ENCODE results near the gene MGAT4A.

Gene MGAT4A

DNA sequence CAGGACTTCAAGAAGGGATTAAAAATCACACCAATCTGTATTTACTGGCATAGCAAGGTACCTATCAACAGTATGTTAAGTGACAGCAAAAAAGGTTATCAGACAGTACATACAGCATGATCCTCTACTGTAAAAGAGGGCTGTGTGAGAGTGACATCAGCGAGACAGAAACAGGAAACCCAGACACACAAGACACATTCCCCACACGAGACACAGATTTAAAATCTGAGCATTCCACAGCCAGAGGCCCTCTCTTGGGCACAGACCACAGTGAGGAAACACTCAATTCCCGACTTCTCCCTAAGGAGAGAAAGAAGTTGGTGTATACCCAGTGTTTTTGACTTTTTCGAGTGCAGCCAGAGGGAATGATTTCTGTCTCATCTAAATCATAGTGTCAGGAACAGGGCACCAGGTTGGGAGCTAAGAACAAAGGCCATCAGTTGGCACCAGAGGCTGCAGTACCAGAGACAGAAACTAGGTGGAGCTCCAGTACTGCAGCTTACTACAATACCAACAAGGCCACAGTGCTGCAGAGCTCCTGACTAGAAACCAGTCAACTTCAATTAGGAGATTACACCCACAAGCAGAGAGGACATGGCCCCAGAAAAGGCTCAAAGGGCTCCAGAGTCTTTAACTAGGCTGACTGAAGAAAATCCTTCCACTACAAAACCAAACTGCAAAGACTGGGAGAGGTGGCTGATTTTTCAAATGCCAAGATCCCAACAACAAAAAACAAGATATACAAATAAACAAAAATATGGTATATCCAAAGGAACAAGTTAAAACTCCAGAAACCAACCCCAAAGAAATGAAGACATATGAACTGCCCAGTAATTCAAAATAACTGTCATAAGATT, 81.6 kb downstream of the MGAT4A start:
- peak; percentile 78 for DNase-seq

DNA sequence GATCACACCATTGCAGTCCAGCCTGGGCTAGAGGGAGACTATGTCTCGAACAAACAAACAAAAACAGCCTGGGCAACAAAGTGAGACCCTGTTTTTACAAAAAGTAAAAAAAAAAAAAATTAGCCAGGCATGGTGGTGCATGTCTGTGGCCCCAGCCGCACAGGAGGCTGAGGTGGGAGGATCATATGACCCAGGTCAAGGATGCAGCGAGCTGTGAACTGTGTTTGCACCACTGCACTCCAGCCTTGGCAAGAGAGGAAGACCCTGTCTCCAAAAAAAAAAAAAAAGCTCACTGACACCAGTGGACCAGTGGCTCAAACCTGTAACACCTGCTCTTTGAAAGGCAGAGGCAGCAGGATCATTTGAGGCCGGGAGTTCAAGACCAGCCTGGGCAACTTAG, 82.5 kb downstream of the MGAT4A start:
- DNase-seq = no peak

DNA sequence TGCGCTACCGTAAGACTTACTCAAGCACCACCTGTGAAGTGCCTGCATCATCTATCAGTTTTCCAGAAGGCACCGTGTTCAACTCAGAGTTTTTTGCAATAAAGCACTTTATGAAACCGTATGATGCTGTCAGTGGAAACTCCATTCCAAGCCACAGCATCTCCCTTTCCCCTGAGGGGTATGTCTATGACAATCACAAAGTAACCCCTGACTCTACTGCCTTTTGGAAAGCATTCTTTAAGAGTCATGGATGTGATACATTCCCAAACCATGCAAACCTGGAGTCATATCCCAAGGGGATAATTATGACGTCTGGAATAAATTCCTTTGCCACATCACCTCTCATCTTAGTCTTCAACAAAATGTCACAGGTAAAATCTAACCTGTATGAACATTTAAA, 83.3 kb downstream of the MGAT4A start:
- no peak for DNase-seq

DNA sequence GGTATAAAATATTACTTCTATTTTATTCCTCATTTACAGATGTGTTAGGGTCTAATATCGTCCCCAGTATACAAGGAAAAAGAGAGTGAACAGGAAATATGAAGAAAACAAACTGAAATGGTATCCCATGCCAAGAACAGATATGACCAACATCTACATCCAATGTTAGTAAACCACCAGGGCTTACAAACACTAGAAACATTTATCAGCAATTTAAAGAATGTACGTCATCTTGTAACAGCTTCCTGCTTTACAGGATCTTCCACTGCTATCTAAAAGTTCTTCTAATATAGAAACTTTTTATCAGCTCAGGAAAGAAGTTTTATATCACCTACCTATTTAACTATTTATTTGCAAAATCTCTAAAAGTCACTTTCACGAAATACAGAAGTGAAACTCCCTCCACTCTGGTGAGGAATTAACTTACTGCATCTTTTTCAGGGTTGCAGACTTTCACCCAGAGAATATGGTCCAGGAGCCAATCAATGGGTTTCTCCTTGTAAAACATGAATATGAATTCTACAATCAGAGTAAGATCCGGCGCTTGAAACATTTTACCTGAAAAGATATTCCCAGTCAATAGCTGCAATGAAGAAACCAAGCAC, 87.3 kb downstream of the MGAT4A start:
- DNase-seq = no peak

DNA sequence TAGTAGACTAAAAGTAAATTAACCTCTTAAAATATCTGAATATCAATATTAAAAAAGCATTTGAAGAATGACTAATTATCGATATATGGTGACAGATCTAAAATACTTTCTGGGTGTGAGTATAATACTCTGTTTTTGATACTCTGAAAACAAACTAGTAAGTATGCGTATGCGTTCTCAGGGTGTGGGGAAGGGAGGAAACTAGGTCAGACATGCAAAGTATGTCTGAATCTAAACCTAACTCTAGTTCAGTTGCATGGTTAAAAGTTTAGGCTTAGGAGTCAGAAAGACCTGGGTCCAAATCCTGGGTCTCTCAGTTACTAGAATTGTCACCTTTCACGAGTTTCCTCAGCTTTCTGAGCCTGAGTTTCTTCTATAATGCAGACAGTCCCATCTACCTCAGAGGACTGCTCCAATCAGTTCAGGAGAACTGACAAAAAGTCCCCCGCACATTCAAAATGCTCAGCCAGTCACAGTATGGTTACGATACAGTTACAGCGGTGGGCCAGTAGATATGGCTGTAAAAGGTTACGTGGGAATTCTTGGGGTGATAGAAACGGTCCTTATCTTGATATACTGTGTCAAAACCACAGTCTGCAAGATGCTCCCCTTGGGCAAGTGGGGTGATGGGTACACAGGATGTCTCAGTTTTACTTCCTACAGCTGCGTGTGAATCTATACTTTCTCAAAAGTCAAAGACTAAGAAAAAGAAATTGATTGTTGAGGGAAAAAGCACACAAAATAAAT, 93.4 kb downstream of the MGAT4A start:
- no peak for DNase-seq

DNA sequence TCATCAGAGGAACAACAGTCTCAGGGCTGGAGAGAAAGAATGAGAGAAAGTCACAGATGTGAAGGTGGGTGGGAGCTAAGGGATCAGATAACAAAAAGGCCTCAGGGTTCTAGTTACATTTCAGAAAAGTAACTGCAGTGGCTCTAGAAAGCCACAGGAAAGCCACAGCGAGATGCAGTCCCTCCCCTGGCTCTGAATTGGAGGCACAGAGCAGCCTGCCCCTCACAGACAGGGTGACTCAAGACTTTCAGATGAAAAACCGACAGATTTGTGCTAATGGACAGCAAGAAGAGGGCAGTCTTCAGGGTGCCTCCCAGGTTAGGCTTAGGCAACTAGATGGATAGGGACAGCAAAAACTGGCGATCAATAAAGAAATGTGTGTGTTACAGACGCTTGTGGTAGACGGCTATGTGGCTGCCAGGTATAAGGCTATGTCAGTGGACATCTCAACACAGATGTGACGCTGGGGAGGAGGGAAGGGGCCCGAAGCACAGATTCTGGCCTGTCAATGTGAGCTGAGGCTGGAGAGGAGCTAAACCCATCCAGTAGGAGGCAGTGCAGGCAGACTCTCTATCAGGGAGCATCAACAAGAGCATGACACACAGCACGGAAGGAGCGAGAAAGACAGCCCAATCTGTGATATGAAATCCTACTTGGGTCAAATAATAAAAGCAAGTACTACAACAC, 96.4 kb downstream of the MGAT4A start:
- peak; percentile 8 for DNase-seq

DNA sequence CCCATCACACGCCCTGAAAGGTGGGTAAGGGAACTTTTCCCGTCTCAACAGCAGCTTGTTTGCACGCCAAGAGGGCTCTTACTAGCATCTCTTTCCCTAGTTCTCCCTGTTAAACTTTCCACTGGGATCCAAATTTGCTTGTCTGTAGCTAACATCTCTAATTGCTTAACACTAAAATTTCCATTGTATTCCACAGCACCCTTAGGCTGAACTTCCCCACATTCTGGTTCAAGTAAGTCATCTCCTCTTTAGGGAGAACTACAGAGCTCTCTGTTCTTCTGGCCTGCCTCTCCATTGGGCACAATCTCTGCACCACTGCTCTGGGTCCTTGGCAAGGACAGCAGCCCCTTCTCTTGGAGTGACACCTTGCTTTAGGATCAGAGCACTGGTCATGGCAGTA, 98.6 kb downstream of the MGAT4A start:
- no peak for DNase-seq

DNA sequence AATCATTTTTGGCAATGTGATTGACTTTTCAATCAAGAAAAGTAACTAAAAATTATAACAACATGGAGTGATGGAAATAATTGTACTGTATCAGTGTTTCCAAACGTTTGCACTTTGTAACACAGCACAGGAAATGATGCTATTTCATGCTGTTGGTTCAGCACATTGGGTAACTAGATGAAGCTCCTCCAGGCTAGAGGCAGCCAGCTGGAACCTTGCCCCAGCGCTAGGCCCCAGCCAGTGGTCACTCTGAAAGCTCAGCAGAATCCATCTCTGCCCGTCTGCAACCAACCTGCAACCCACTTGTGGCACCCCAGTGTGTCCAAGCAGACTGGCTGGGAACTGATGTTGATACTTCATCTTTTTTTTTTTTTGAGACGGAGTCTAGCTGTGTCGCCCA, 107.3 kb downstream of the MGAT4A start:
- DNase-seq = peak; percentile 43

DNA sequence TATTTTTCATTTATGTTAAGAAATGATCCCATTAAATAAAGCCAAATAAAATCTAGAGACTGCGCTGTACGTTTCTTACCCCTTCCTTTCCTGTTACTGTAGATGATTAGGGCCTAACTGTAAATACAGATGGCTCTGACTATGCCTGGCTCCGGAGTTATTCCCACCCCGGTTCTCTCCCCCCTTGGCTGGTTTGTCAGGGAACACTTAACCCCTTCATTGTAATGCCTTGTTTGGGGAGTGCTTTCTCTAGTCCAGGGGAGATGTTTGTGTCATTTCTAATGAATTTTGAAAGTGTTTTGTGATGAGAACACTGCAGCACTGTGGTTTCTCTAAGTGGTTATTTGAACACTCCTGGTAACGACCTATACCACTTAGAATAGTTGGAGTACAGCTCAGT, 113.8 kb downstream of the MGAT4A start:
- no peak for DNase-seq

DNA sequence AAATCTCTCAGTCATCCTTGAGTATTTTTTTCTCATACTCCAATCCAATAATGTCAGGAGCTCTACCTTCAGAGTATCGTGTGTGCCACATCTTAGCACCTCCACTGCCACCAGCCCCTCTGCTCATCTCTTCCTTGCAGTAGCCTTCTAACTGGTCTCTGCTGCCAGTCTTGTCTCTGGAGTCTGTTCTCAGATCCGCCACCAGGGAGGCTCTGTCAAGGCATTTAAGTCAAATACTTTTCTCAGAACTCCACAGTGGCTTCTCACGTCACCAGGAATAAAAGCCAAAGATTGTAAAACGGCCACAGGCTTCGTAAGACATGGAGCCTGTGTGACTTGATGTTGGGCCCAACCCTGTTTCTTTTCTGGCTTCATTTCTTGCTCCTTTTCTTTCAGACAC, 115.5 kb downstream of the MGAT4A start:
- no peak for DNase-seq

DNA sequence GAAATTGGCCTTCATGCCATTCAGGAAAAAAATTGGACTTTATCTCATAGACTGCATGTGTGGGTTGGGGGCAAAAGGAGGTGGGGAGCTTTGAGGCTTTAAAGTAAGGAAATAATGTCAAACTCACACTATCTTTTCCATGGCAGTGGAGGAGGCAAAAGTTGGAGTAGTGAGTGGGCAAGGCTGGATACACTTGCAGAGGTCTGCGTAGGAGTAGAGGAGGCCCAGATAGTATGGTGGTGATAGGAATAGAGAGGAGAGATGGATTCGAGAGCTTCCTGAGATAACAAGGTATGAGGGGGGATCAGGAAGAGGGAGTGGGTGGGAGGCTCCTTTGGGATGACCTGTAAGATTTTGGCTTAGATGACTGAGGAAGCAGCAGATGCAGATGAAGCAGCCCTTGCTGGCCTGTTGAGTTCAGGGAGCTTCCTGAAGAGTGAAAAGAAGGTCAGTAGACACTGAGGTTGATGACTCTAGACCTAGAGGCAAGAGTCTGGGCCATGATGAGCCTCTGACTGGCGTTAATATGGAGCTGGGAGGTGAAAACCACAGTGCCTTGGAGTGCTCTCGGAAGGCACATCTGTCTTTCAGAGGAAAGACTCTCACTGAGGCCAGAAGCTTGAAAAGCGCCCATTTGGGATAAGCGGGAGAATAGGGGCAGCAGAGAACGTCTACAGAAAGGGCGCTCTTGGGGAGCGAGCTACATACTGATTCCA, 116.8 kb downstream of the MGAT4A start:
- no peak for DNase-seq

DNA sequence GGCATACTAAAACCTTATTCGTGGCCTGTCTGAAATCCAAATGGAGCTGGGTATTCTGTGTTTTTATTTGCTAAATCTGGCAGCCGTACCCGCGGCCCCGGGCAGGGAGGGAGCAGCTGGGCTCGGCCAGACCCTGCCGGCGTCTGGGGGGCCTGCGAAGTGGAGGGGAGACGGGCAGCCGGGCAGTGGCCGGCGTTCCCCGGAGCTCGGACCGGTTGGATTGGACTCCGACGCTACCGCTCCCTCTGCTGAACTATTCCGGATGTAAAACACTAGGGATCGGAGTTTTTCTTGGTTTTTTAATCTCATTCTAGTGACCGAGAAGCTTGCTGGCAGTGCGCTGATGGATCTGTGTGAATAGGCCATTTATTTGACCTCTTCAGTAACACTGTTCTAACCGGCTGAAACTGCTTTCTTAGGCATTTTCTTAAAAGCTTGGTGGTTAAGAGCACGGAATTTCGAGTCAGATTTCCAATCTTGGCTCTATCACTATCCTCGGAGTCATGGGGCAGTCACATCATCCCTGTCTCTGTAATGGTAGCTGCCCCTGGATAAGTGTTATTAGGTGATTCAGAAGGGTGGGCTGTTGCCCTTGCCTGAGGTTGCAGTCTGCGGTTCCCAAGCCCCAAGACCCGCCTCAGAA, 121.8 kb downstream of the MGAT4A start:
- peak; percentile 25 for DNase-seq

DNA sequence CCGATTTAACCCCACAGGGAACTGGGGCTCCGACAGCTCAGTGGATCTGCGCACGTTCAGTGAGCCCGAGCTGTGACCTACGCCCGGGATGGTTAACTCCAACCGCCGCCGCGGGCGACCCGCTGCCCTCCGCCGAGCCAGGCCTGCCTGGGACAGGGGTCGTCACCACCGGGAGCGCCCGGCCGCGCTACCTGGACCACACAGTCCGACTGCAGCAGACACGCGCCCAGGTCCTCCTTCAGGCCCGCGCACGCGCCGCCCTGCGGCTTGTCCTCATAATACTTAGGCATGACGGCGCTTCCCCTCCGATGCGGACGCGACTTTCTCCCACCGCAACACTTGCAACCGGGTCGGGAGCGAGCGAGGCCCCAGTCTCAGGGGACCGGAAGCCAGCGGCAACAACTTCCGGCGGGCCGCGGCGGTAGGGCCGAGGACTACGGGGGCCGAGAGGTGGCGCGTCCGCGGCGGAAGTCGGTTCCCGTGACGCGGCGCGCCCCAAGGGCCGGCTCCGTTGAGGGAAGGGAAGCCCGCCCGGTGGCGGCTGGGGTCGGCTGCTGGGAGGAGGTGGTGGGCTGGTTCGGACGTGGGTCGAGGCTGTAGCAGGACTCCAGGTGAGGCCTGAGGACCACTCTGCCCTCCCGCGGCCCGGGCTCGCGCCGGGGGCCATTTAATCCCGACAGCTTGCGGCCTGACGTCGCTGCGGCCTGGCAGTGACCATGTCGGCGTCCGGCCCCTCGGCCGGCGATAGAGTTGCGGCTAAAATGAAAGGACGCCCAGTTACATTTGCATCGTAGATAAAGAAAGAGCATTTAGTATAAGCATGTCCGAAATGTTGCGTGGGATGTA, 122.6 kb downstream of the MGAT4A start, which contains the start of the genes COA5 and UNC50:
Gene COA5, minus strand, starts transcription at position 397 of the 846 bp plus-strand sequence. Its CDS starts 107 bp downstream, at position 290.
Gene UNC50, plus strand, starts transcription at position 474 of the 846 bp plus-strand sequence. CDS start 1,171 bp downstream, outside the sequence.
- DNase-seq = peak; percentile 93

DNA sequence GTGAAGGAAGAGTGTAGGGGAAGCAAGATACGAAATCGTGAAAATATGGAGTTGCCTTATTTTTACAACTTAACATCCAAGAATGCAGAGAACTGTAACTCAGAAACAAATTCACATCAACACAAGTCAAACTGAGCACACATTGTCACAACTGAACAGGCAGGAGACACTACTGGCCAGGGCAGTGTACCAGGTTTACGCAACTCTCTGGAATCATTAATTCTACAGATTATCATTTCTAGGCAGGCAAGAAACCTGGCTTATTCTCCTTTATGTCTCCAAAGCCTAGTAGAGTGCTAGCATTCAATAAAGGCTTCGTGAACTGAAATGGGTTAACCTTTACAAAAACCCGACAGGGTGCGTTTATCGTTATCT, 123.2 kb downstream of the MGAT4A start:
- DNase-seq = no peak

DNA sequence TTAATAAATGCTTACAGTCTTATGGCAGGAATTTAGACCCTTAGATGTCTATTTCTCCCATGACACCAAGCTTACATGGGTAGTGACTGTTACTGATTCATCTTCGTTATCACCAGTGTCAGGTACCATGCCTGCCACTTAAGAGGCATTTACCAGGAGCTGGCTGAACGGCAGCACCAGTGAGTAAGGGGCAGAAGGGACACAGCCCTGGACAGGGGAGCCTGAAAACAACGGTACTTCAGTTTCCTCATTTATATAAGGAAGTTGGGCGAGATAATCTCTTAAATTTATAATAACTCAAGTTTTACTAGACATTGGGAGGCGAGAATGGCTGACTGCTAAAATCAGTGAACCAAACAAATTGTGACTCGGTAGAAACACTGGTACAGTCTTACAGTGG, 123.8 kb downstream of the MGAT4A start:
- DNase-seq = no peak

DNA sequence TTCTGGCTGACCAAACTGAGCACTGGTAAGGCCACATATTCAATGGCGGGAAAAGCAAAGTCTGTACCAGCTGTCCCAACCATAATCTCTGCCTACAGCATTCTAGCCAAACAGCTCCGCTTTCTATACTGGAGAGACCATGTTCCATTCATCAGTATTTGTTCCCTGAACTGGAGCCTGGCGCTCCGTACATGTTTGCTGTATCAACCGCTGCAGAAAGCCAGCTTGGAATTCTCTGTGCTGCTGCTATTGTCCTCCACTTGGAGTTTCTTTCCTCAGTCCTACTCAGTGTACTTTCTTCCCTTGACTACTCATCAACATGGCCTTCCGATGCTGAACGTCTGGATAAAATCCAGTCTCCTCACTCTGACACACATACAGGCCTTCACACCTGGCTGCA, 124.5 kb downstream of the MGAT4A start:
- no peak for DNase-seq

DNA sequence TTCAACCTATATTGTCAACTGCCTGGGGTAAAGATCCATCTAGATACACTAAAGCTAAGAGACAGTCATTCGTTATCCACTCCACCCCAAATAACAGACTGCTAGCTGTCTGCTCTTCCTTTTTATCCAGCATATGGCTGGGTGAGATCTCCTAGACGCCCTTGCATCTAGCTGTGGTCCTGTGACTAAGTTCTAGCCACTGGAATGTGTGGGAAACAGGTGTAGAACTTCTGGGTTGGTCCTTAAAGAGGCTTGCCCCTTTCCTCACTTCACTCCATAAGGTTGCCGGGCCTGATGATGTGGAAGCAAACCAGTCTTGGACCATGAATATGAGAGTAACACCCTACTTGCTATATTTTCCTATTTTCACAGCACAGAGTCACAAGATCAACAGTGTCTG, 125.9 kb downstream of the MGAT4A start:
- DNase-seq = no peak

DNA sequence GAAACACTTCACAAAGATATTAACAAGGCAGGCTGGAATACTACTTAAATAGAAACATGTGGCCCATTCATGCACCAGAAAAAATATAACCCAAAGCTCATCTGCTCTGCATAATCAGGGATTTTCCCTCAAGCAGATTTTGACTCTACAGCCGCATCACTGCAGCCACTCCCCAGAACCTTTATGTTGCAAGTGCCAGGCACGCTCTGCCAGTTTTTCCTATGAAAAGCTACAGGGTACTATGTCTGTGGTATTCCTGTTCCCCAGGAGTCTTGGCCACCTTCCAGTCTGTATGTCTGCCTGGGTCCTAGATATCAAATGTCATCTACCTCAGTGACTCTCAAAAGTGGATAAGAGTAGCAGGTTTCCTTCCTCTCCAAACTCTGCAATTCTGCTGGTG, 126.4 kb downstream of the MGAT4A start:
- DNase-seq = no peak

DNA sequence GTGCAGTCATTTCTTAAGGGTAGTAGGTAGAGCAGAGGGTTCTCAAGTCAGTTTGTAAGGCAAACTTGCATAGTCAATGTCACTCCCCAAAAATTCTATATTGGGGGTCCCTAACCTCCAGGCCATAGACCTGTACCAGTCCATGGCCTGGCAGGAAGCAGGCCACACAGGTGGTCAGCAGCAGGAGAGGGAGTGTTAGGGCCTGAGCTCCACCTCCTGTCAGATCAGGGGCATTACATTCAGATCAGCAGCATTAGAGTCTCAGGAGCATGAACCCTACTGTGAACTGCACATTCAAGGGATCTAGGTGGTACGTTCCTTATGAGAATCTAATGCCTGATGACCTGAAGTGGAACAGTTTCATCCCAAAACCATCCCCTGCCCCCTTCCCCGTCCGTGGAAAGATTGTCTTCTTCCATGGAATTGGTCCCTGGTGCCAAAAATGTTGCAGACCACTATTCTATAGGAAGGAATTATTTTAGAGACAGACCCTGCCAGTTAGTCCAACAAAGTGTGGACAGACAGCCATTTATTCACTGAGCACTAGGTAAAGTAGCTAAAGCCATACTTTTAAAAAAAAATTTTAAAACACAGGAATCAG, 129.3 kb downstream of the MGAT4A start:
- DNase-seq = peak; percentile 45

DNA sequence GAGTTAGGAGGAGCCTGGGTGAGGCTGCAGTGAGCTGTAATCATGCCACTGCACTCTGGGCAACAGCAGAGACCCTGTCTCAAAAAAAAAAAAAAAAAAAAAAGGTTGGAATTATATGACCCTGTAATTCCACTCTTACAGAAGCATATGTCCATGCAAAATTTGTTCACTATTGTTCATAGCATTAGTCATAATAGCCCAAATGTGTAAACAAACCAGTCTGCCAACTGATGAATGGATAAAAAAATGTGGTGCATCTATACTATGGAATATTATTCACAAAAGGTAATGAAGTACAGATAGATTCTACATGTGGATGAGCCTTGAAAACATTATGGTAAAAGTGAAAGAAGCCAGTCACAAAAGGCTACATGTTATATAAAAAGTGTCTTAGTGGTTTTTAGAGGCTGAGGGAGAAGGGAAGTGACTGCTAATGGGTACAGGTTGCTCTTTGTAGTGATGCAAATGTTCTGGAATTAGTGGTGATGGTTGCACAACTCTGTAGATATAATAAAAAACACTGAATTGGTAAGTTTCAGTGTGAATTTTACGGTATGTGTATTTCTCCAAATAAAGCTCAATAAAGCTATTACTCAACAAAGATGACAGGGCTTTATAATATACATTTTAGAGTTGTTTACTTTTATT, 132.0 kb downstream of the MGAT4A start:
- no peak for DNase-seq

Data from RPMI8226 (cell line).